Gastrocnemius medialis (tissue), 4 donors: ENCODE measurements around the gene ZXDC.

ENCODE experiments used
- CTCF ChIP-seq, 5 experiments: fragments of 450-650 bp in 3 of 5; fragments of 200-600 bp in 2 of 5; sonication (generic) in 2 of 5; IDR thresholded peaks in 4 of 5; conservative IDR thresholded peaks in 1 of 5; 1 replicate in 4 of 5; 2 replicates in 1 of 5; pipeline ENCODE4 v1.5.1; 2016 to 2019; ENCODE audit warnings: antibody characterized with exemption in 5 of 5, mild to moderate bottlenecking in 3 of 5, moderate library complexity in 3 of 5
- POLR2A ChIP-seq, 2 donors: fragments of 450-650 bp; IDR thresholded peaks; one replicate each; pipeline ENCODE4 v1.6.1; 2017; ENCODE audit warnings: antibody characterized with exemption in 2 of 2, mild to moderate bottlenecking in 2 of 2, moderate library complexity in 2 of 2

- TF ChIP-seq CTCF (IDR thresholded peaks at IDR 0.05 in 4 of 5, conservative IDR thresholded peaks at IDR 0.05 in 1 of 5) (no peak), POLR2A (IDR thresholded peaks at IDR 0.05) (no peak)
These were observed 84.9 kb downstream of the ZXDC start for GRCh38 chr3:126390751-126391150.
